Transverse colon (tissue), 4 donors: ENCODE data around the gene ENTPD3. TPM values are rescaled to one million over a fixed set of nuclear protein-coding genes. Genes with fewer than 3 reads are reported as not detected.

ENCODE experiments used
- DNase-seq: peaks from one replicate; pipeline ENCODE4 v3.0.0-alpha.2; 2019
- H3K27ac ChIP-seq, 4 donors: fragments of 200-600 bp; sonication (generic); 2 replicates each; pipeline ENCODE4 v1.5.1; 2016 to 2018; ENCODE audit warnings: inconsistent platforms in 4 of 4
- H3K27me3 ChIP-seq: fragments of 200-600 bp; sonication (generic); 2 replicates; pipeline ENCODE4 v1.5.1; 2017; ENCODE audit warnings: inconsistent platforms
- H3K36me3 ChIP-seq, 4 donors: fragments of 200-600 bp; sonication (generic); 2 replicates each; pipeline ENCODE4 v1.5.1; 2017 to 2019; ENCODE audit warnings: inconsistent platforms in 4 of 4
- H3K4me1 ChIP-seq, 4 donors: fragments of 200-600 bp; sonication (generic); 2 replicates each; pipeline ENCODE4 v1.5.1; 2017 to 2020; ENCODE audit warnings: inconsistent platforms in 4 of 4
- H3K4me3 ChIP-seq, 4 donors: fragments of 200-600 bp; sonication (generic); 1 replicate in 1 of 4; 2 replicates in 3 of 4; pipeline versions ENCODE4 v1.5.1 to v1.6.1; 2017 to 2019; ENCODE audit warnings: inconsistent platforms in 4 of 4
- H3K9me3 ChIP-seq, 2 donors: fragments of 200-600 bp; sonication (generic); 2 replicates each; pipeline ENCODE4 v1.5.1; 2017 to 2019; ENCODE audit warnings: inconsistent platforms in 2 of 2
- EP300 ChIP-seq: sonication (generic); formaldehyde crosslinking; IDR thresholded peaks from one replicate; pipeline ENCODE4 v1.6.1; 2017; ENCODE audit warnings: antibody characterized with exemption, low read depth
- POLR2A ChIP-seq: fragments of 450-650 bp; IDR thresholded peaks from one replicate; pipeline ENCODE4 v1.6.1; 2016; ENCODE audit warnings: antibody characterized with exemption, mild to moderate bottlenecking, moderate library complexity
- POLR2AphosphoS5 ChIP-seq, 3 donors: sonication (generic); formaldehyde crosslinking; IDR thresholded peaks; one replicate each; pipeline ENCODE4 v1.6.1; 2016; ENCODE audit warnings: antibody characterized with exemption in 3 of 3
- WGBS, 2 donors: methylation state at CpG; one replicate each; pipeline ENCODE4 v1.1.5; 2018; ENCODE audit warnings: low coverage in 1 of 2; 5-methylcytosine and 5-hydroxymethylcytosine counted together
- in situ Hi-C, 4 donors: fragments of 200-750 bp; cut with MboI; loops; one replicate each; pipeline versions ENCODE4 v1.15.0 to v1.15.1; 2017; ENCODE audit warnings: low sequenced_read_pairs in 3 of 4, low pct_ligation_motif_present in 1 of 4, low pct_unique_long_range_greater_than_20kb in 1 of 4
- intact Hi-C: fragments of 100-400 bp; cut with DNase I; formaldehyde crosslinking; loops from one replicate; pipeline ENCODE4 v1.15.1; 2023; ENCODE audit warnings: low total_unique reads
- total RNA-seq, 4 donors: library from RNA; depleted of rRNA; stranded (reverse); fragments of >200 nt; gene quantifications; one replicate each; pipeline ENCODE4 v1.1.0, GENCODE V29; 2016
- TF ChIP-seq, protein P1 (sequence below), 5 experiments: fragments of 200-600 bp in 3 of 5; fragments of 450-650 bp in 2 of 5; sonication (generic) in 3 of 5; IDR thresholded peaks; 1 replicate in 2 of 5; 2 replicates in 3 of 5; pipeline ENCODE4 v1.5.1; 2016 to 2017; ENCODE audit warnings: antibody characterized with exemption in 5 of 5, inconsistent platforms in 3 of 5, mild to moderate bottlenecking in 2 of 5, moderate library complexity in 1 of 5

The ENTPD3 gene
- total RNA-seq, 4 donors from 2014 or later = 0.37 to 7.2 (median 2.0) TPM

DNA sequence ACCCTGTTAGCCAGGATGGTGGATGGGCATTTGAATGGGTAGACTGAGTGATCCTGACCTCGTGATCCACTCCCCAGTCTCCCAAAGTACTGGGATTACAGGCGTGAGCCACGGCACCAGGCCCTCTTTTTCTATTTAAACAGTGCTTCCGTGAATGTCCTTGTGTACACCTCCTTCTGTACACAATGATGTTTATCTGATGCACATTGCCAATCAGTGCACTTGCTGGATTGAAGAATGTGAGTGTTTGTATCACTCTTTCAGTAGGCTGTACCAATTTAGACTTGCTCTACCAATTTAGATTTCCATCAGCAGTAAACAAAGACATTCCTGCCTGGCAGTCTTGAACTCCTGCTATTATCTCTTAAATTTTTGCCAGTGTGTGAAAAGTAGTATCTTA lies 81.0 kb downstream of the ENTPD3 start:
- no peak for DNase-seq
- Histone ChIP-seq H3K4me3 (no peak overlapping the region), H3K27ac (no peak overlapping the region), H3K4me1 (no peaks in the 10 kb centered on the region), H3K36me3 (peaks cover 0 to 11% (median 5%) of the 10 kb centered on the region in 4 donors), H3K9me3 (no peaks in the 10 kb centered on the region), H3K27me3 (no peaks in the 10 kb centered on the region)
- 55 to 67% methylated on average over 2 to 4 of the region's 4 CpGs for WGBS, 2 donors
- intact Hi-C loops (no loop called here), in situ Hi-C loops (loop anchor here in 1 of 4 donors (10.0 kb wide), 1 partner anchor 57 kb away; the partner anchor contains the start of gene ZNF621)
- no peak for TF ChIP-seq EP300
- TF ChIP-seq, protein P1, sequence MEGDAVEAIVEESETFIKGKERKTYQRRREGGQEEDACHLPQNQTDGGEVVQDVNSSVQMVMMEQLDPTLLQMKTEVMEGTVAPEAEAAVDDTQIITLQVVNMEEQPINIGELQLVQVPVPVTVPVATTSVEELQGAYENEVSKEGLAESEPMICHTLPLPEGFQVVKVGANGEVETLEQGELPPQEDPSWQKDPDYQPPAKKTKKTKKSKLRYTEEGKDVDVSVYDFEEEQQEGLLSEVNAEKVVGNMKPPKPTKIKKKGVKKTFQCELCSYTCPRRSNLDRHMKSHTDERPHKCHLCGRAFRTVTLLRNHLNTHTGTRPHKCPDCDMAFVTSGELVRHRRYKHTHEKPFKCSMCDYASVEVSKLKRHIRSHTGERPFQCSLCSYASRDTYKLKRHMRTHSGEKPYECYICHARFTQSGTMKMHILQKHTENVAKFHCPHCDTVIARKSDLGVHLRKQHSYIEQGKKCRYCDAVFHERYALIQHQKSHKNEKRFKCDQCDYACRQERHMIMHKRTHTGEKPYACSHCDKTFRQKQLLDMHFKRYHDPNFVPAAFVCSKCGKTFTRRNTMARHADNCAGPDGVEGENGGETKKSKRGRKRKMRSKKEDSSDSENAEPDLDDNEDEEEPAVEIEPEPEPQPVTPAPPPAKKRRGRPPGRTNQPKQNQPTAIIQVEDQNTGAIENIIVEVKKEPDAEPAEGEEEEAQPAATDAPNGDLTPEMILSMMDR (IDR thresholded peaks at IDR 0.05) = no peak
- TF ChIP-seq POLR2AphosphoS5 (IDR thresholded peaks at IDR 0.05) = no peak
- TF ChIP-seq POLR2A = no peak

DNA sequence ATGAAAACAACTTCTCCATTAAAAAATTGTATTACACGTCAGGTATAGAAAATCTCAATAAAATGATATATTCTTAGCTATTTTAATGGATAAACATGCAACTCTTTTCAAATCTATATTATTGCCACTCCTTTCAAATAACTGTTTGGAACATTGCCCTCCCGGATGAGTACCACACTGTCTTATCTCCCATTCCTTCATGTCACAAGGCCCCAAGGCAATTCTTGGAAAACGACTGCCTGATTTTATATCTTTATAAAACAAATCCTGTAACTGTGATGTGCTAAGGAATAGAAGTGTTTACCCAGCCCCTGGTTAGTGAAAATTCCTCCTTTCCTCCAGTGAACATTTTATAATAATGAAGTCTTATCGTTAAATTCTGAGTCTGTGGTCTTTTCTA lies 83.7 kb downstream of the ENTPD3 start:
- in situ Hi-C loops (no loop called here), intact Hi-C loops (no loop called here)
- no peak for TF ChIP-seq EP300
- no peak overlapping the region for H3K27ac ChIP-seq
- no peaks in the 10 kb centered on the region for H3K9me3 ChIP-seq
- H3K4me1 ChIP-seq = no peaks in the 10 kb centered on the region
- no peak overlapping the region for H3K4me3 ChIP-seq
- no peaks in the 10 kb centered on the region for H3K27me3 ChIP-seq
- H3K36me3 ChIP-seq = no peaks in the 10 kb centered on the region
- WGBS, 2 donors = 76 to 88% methylated on average over 4 of the region's 4 CpGs
- no peak for DNase-seq

DNA sequence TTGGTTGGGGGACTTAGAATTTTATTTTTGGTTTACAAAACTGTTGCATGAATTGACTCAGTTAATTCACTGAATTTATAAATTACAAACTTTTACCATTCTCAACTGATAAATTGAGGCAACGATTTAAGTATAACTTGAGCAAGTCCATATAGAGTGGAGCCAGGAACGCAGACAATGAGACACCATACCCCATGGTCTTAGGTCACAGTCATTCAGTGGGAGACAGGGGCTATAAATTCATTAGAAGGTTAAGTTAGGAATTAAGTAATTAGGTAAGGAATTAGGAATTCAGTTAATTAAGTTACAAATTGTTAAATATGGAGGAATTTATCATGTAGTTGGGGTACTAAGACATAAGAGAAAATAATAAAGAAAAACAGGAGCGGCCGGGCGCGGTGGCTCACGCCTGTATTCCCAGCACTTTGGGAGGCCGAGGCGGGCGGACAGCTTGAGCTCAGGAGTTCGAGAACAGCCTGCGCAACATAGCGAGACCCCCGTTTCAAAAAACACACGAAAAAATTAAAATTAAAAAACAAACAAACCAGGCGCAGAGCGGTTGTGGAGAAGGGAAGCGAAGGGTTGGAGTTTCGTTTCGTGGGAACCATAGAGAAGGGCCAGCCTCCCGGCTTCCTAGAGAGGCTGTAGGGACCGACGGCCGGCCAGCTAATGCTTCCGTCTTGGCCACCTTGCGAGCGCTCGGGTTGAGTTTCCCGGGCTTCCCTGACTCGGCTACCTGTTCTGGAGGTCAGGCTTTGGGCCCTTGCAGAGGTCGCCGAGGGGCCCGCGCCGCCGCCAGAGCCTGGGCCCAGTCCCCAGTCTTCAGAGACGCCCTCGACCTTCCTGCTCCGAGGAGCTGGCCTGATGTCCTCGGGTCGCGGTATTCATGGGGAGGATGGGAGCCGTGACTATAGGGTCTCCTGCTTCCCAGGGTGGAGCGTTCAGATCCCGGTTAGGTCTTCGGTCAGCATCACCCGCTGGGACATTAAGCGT lies 89.8 kb downstream of the ENTPD3 start, which contains the start of gene ZNF619:
Gene ZNF619, plus strand, starts transcription at position 645 of the 993 bp plus-strand sequence. CDS start 858 bp downstream, outside the sequence.
- no peak for TF ChIP-seq EP300
- peak in 1 of 3 donors; percentile 21 for TF ChIP-seq POLR2AphosphoS5 (IDR thresholded peaks at IDR 0.05)
- TF ChIP-seq POLR2A = peak; percentile 49
- in situ Hi-C loops (no loop called here), intact Hi-C loops (no loop called here)
- DNase-seq = peak; percentile 79
- peak within 1 kb of the TSS; percentile 66 to 84 (median 80) for H3K27ac ChIP-seq
- H3K4me1 ChIP-seq = peaks cover 0 to 14% (median 8%) of the 10 kb centered on the region in 4 donors
- WGBS, 2 donors = 6 to 12% methylated on average over 19 to 48 of the region's 48 CpGs
- no peaks in the 10 kb centered on the region for H3K27me3 ChIP-seq
- peak within 1 kb of the TSS; percentile 62 to 95 (median 90) for H3K4me3 ChIP-seq
- H3K9me3 ChIP-seq = no peaks in the 10 kb centered on the region
- peaks cover 0 to 6% (median 3%) of the 10 kb centered on the region in 4 donors for H3K36me3 ChIP-seq

DNA sequence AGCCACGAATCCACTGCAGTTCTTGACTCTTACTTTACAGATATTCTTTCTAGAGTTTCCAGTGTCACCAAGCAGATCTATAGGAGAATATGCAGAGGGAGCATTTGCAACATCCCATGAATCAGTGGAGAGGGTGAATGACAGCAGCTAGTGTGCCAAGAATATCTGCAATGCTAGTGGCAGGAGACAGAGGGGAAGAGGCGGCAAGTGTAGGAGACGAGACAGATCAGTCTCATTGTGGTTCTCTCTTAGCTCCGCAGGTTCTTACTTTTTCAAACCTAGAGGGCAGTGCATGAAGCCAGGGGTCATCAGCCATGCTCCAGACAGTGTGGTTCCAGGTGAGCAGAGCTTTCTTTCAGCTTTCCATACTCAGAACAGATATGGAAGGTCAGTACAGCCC lies 90.7 kb downstream of the ENTPD3 start:
- WGBS, 2 donors = 0 to 42% methylated on average over 1 to 4 of the region's 4 CpGs
- Histone ChIP-seq H3K4me3 (peak overlapping the region in 3 of 4 donors; percentile 62 to 95 (median 93)), H3K9me3 (no peaks in the 10 kb centered on the region), H3K27me3 (no peaks in the 10 kb centered on the region), H3K36me3 (peaks cover 0 to 12% (median 3%) of the 10 kb centered on the region in 4 donors), H3K27ac (peak overlapping the region in 2 of 4 donors; percentile 83 to 84), H3K4me1 (peaks cover 0 to 14% (median 8%) of the 10 kb centered on the region in 4 donors)
- TF ChIP-seq POLR2A (no peak), EP300 (no peak), POLR2AphosphoS5 (IDR thresholded peaks at IDR 0.05) (no peak)
- TF ChIP-seq, protein P1 (IDR thresholded peaks at IDR 0.05) = no peak
- DNase-seq = no peak
- in situ Hi-C loops (no loop called here), intact Hi-C loops (no loop called here)

Other genes starting within 250 kb of the ENTPD3 start
- 10 to 100 TPM in 3 of 4 donors, 1 to 10 TPM in 1; 5.2 to 90.2 (median 25.2) TPM for gene EIF1B, start 77.5 kb upstream of the ENTPD3 start, total RNA-seq
- 100 to 1,000 TPM in 3 of 4 donors, 10 to 100 TPM in 1; 90.1 to 299 (median 194) TPM for gene RPL14, start 70.2 kb downstream of the ENTPD3 start, total RNA-seq
- gene ZNF619, start 89.9 kb downstream of the ENTPD3 start, total RNA-seq = 1 to 10 TPM; 2.0 to 7.9 (median 4.8) TPM
- 1 to 10 TPM in 3 of 4 donors, not detected in 1; 2.6 to 8.0 (median 4.3) TPM for gene ZNF620, start 118.9 kb downstream of the ENTPD3 start, total RNA-seq
- 10 to 100 TPM; 11.9 to 21.9 (median 16.2) TPM for gene ZNF621, start 137.8 kb downstream of the ENTPD3 start, total RNA-seq